Uterus (tissue), 2 donors: ENCODE data around the gene LMBRD1.

ENCODE experiments used
- POLR2A ChIP-seq, 2 donors: fragments of 450-650 bp; IDR thresholded peaks; one replicate each; pipeline ENCODE4 v1.6.1; 2016; ENCODE audit warnings: antibody characterized with exemption in 2 of 2, mild to moderate bottlenecking in 1 of 2, moderate library complexity in 1 of 2
- TF ChIP-seq, protein P1 (sequence below), 4 experiments: fragments of 200-600 bp in 2 of 4; fragments of 450-650 bp in 2 of 4; sonication (generic) in 2 of 4; IDR thresholded peaks; one replicate each; pipeline ENCODE4 v1.5.1; 2016 to 2019; ENCODE audit warnings: antibody characterized with exemption in 4 of 4, mild to moderate bottlenecking in 2 of 4, moderate library complexity in 1 of 4

DNA sequence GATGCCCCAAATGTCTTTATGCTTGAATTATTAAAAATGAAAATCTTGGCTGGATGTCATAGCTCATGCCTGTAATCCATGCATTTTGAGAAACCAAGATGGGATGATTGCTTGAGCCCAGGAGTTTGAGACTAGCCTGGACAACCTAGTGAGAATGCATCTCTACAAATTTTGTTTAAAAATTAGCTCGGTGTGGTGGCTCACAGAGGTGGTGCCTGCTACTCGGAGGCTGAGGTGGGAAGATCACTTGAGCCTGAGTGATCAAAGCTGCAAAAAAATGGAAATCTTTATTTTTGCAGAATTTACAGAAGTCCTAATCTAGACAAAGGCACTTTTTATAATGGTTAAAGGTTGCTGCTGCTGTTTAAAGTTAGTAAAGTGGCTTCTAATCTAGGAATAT is 49.5 kb upstream of the LMBRD1 start:
- TF ChIP-seq, protein P1, sequence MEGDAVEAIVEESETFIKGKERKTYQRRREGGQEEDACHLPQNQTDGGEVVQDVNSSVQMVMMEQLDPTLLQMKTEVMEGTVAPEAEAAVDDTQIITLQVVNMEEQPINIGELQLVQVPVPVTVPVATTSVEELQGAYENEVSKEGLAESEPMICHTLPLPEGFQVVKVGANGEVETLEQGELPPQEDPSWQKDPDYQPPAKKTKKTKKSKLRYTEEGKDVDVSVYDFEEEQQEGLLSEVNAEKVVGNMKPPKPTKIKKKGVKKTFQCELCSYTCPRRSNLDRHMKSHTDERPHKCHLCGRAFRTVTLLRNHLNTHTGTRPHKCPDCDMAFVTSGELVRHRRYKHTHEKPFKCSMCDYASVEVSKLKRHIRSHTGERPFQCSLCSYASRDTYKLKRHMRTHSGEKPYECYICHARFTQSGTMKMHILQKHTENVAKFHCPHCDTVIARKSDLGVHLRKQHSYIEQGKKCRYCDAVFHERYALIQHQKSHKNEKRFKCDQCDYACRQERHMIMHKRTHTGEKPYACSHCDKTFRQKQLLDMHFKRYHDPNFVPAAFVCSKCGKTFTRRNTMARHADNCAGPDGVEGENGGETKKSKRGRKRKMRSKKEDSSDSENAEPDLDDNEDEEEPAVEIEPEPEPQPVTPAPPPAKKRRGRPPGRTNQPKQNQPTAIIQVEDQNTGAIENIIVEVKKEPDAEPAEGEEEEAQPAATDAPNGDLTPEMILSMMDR (IDR thresholded peaks at IDR 0.05), result no peak
- TF ChIP-seq POLR2A (IDR thresholded peaks at IDR 0.05), result no peak
